Erythroblast (primary cell): ENCODE measurements around the gene SLC23A2.
"Not testable (repeated sequence)": the region's sequence is repeated elsewhere in the genome, so short reads cannot be mapped to it uniquely, and the experiment has no call there.

ENCODE experiments used
- DNase-seq, 2 experiments: peaks; one replicate each; lab custom pipeline; 2025; lab: John Stamatoyannopoulos, UW
- GATA1 ChIP-seq: IDR thresholded peaks from 2 replicates; pipeline ENCODE4 v1.6.1; 2011; ENCODE audit warnings: low read depth, mild to moderate bottlenecking, control low read depth, low read length, moderate library complexity
- POLR2A ChIP-seq: IDR thresholded peaks from 2 replicates; pipeline ENCODE4 v1.6.1; 2011; ENCODE audit warnings: mild to moderate bottlenecking, low read length

Gene SLC23A2

GRCh38 chr20:4889446-4889845 is 111.9 kb downstream of the SLC23A2 start:
- DNase-seq, result no peak
- TF ChIP-seq POLR2A (no peak), GATA1 (no peak)

GRCh38 chr20:4887586-4887985 is 113.7 kb downstream of the SLC23A2 start:
- TF ChIP-seq GATA1 (no peak), POLR2A (no peak)
- DNase-seq, result no peak

GRCh38 chr20:4886771-4887527 is 114.4 kb downstream of the SLC23A2 start:
- TF ChIP-seq POLR2A (no peak), GATA1 (no peak)
- no peak for DNase-seq

GRCh38 chr20:4885877-4886276 is 115.4 kb downstream of the SLC23A2 start:
- TF ChIP-seq GATA1 (no peak), POLR2A (no peak)

GRCh38 chr20:4883546-4883945 is 117.8 kb downstream of the SLC23A2 start:
- TF ChIP-seq GATA1 (no peak), POLR2A (no peak)
- no peak for DNase-seq

More at GRCh38 chr20:4885877-4886276, 115.4 kb downstream of the SLC23A2 start:
- no peak for DNase-seq

DNA sequence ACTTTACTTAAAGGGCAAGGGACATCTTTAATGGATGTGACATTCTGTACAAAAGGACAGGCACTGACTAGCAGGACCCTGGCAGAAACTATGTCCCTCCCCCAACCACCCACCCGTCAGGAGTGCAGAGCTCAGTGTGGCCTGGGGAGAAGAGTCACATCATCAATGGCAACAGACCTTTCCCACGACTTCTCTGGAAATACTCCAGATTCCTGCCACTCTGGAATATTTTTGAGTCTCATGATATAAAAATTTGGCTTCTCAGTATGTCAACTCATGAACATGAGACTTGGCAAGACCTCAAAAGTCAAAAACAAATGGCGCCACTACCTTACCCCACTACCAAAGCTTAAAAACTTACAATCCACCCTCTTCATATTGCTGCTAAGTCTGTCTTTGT is 118.3 kb downstream of the SLC23A2 start:
- TF ChIP-seq GATA1 (no peak), POLR2A (no peak)
- no peak for DNase-seq

DNA sequence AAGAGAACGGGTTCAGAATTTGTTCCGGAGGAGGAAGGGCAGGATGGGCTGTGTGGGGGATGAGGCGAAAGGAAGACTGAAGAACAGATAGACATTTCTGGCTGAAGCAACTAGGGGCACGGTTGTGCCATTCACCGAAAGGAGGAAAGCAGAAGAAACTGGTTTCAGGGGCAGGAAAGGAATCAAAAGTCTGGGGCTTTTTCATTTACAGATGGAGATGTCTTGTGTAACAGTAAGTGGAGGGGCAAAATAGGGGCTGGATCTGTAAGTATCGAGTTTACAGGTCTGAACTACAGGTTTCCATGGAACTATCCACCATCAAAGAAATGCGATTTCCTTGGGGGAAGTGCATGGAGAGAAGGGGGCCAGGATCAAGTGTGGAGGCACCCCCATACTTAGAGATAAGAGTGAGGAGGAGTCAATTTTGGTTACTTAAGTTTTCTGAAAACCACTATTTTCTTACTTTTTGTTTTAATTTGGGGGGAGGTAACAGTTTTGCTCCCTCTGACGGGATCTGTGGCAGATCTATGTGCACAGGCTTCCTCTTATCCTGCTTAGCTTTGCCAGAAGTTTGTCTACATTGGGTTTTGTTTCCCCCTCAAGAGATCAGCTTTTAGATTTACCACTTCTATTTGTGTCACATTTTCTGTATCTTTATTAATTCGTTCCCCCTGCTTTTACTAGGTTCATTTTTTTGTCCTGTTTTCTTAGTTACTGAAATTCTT is 120.1 kb downstream of the SLC23A2 start:
- no peak for DNase-seq
- TF ChIP-seq POLR2A, result no peak
- no peak for TF ChIP-seq GATA1

- DNase-seq, result no peak
- TF ChIP-seq GATA1, result no peak
- TF ChIP-seq POLR2A, result no peak
These were observed 121.3 kb downstream of the SLC23A2 start for GRCh38 chr20:4880051-4880450.

GRCh38 chr20:4878099-4878498 is 123.2 kb downstream of the SLC23A2 start:
- DNase-seq, result not testable (repeated sequence)

GRCh38 chr20:4876731-4877130 is 124.6 kb downstream of the SLC23A2 start:
- TF ChIP-seq GATA1 (no peak), POLR2A (no peak)
- DNase-seq, result no peak

DNA sequence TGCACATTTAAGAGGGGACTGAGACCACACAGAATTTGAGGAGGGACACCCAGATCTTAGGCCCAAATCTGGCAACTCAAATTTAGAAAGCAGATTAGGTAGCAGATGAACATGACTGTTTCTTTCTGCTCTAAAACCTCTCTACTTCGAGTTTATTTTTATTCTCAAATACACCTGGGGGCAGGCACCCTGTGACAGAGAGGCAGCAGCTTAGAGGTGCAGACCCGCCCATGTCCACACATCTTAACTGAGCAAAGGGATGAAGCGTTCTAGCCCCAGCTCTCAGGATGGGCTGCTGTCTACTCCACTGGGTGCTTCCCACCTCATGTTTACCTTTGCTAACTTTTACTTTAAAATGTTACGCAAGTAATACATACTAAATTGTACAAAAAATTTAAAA is 125.0 kb downstream of the SLC23A2 start:
- DNase-seq, result no peak
- no peak for TF ChIP-seq GATA1
- no peak for TF ChIP-seq POLR2A

- TF ChIP-seq GATA1, result no peak
- no peak for TF ChIP-seq POLR2A
- DNase-seq, result no peak
These were observed 125.7 kb downstream of the SLC23A2 start for GRCh38 chr20:4875578-4876067.

DNA sequence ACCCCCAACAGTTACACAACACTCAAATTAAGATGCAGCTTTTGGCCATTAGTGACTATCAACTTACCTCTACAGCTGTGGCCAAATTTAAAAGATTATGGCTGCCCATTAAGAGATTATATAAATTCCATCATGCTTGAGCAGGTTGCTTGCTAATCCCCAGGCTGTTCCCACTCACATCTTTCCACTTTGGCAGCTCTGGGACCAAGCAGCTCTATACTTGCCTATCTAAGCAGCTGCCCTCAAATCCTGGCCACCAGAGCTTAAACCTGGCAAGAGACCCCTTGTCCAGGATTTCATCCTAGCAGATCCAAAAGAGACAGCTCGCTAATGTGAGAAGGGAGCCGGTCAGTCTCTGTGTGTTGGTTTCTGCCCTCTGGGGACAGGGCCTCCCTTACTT is 127.9 kb downstream of the SLC23A2 start:
- TF ChIP-seq POLR2A (no peak), GATA1 (no peak)
- no peak for DNase-seq

GRCh38 chr20:4871486-4871885 is 129.8 kb downstream of the SLC23A2 start:
- no peak for DNase-seq
- TF ChIP-seq POLR2A (no peak), GATA1 (no peak)
